ENCODE results near the gene TUBA4B. TPM values are rescaled to one million over a fixed set of nuclear protein-coding genes. Genes with fewer than 3 reads are reported as not detected.
A peak's percentile ranks its signal among the peaks of the same experiment; 100 is the strongest.

The TUBA4B gene
- total RNA-seq, 1 experiment from 2014 or later, result not detected

GRCh38 chr2:219218732-219219701 is 34.0 kb upstream of the TUBA4B start, which contains the start of gene ABCB6:
Gene ABCB6 (minus strand): TSS chr2:219218958. CDS start chr2:219218673, 285 bp downstream.
- peak; percentile 92 for DNase-seq (ENCODE audit: low read depth)

DNA sequence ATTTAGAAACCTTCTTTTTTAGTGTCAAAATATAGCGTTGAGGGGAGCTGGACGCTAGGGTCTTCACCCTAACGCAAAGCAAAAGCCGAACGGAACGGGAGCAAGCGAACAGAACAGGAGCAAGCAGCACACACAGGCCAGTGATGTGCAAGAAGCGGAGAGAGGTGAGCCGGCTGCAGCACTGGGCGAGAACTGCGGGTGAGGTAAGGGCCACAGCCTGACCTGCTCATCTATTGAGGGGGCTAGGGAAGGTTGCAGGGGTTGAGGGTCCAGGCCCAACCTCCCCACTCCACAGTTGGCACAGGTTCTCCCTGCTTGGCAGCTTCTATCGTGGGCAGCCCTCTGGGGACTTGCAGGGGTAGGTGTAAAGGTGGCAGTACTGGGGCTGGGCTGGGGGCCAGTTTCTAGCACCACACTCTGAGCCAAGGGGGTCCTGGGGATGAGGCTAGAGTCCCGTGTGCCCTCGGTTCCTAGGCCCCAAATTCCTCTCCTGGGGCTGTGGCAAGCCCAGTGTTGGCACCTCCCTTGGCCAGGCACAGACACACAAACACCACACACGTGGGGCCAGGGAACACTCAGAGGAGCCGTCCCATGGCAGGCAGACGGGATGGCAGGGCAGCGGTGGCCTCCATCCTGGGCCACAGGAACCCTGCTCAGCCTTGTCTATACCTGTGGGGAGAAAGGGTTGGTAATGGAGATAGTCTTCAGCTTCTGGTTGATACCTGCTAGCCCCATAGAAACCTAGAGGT is 33.1 kb upstream of the TUBA4B start:
- DNase-seq (ENCODE audit: low read depth), result no peak

- no peak for DNase-seq (ENCODE audit: low read depth)
Measured at GRCh38 chr2:219220652-219221402, 32.2 kb upstream of the TUBA4B start.

GRCh38 chr2:219221957-219222518 is 31.0 kb upstream of the TUBA4B start:
- DNase-seq (ENCODE audit: low read depth), result no peak

DNA sequence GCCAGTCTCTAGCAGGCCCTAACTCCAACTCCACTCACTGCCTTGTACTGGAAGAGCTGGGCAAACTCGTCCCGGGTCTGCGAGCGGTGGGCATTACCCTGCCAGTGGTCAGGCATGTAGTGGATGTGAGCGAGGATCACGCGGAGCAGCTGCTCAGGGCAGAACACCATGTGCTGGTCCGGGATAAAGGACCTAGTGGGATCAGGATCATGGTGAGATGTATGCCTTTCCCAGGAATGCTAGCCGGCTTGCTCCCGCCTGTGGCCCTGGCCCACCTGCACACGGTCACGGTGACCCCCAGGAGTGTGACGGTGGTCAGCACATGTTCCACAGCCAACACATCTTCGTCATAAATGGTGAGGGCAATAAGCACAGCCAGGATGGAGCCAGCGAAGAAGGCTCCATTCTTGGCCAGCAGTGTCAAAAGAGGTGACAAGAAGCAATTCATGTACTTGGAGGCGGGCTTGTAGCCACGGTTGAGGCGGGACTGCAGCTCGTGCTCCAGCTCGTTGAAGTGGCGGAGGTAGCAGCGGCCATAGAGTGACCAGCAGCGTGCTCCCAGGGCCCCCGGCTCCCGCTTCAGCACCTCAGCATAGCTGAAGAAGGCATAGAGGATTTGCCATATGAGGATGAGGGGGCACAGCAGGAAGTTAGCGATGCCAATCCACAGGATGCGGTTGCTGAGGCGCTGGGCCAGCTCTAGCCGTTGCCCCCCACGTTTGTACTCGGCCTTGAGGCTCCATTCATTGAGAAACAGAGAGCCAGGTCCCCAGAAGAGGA is 29.0 kb upstream of the TUBA4B start:
- no peak for DNase-seq (ENCODE audit: low read depth)

DNA sequence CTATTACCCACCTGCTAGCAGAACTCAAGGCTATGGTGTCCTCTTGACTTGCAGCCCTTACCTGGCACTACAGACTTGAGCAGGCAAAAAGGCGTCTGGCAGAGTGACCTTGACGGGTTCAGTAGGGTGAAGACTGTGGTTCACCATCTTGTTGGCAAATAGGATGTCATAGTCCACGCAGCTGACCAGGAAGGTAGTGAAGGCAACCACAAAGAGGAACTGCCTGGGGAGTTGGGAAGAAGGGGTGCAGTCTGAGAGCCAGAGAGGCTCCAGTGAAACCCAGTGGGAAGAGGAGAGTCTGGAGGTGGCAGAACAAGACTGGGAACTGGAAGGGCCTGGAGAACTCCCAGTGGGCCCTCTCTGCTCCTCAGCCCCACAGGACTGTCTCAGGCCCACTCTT is 27.7 kb upstream of the TUBA4B start:
- DNase-seq (ENCODE audit: low read depth), result no peak

- DNase-seq (ENCODE audit: low read depth), result no peak
Measured at GRCh38 chr2:219228041-219228910, 24.8 kb upstream of the TUBA4B start.

DNA sequence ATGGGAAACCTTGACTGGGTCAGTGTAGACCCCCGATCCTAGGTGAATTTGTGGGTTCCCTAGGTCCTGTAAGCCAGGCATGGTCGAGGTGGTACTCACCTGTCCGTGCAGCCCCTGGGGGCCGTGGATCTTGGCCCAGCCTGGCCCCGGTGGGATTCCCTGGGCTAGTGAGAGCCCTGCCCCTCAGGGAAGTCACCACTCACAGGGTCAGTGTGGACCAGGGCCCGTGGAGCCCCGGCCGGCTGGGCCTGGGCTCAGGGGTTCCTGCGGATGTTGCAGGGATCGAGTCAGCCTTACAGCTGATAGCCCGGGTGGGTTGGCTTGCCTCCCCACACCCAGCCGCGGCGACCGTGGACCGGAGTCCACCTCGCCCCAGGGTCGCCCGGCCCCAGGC is 24.1 kb upstream of the TUBA4B start:
- no peak for DNase-seq (ENCODE audit: low read depth)

DNA sequence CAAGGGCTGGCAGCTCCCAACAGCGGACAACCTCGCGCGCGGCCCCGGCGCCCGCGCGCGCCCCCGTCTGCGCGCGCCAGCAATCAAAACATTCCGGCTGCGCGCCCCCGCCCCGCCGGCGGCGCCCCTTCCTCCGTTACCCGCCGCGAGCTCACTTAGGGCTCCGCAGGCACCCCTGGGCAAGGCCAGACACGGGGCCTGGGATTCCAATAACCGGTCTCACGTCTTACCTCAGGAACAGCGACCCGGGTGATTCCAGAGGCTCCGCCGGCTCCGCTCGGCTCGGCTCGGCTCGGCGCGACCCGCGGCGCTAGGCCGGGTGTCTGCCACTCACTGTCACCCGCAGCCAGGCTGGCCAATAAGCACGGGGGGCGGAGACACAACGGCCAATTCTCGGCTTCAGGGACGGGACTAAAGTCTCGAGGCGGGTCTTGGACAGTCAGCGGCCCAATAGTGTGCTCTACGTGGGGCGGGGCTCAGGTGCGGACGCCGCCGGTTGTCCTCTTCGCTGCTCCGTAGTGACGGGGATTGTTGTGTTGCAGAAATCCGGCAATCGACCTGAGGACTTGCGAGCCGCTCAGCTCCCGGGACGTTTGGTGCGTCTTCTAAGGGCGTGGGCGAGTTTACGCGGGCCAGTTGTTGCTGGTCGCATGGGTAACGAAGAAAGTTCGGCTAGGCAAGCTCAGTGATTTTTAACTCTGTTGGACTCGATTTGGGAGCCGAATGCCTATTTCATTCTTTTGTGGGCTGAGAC is 23.6 kb upstream of the TUBA4B start, which contains the start of the genes ANKZF1 and ATG9A:
ANKZF1 (plus strand) TSS at position 502 of the 754 bp plus-strand sequence. CDS start 452 bp downstream, outside the sequence.
ATG9A (minus strand) TSS at position 332 of the 754 bp plus-strand sequence. CDS start 1,612 bp downstream, outside the sequence.
- peak; percentile 99 for DNase-seq (ENCODE audit: low read depth)

- DNase-seq (ENCODE audit: low read depth), result peak; percentile 46
Measured at GRCh38 chr2:219230059-219230540, 22.9 kb upstream of the TUBA4B start.

- no peak for DNase-seq (ENCODE audit: low read depth)
Measured at GRCh38 chr2:219234331-219234730, 18.7 kb upstream of the TUBA4B start.

GRCh38 chr2:219243291-219243761 is 9.7 kb upstream of the TUBA4B start:
- no peak for DNase-seq (ENCODE audit: low read depth)

- DNase-seq (ENCODE audit: low read depth), result no peak
Measured at GRCh38 chr2:219244789-219245147, 8.3 kb upstream of the TUBA4B start.

GRCh38 chr2:219245148-219245898 is 7.7 kb upstream of the TUBA4B start, which contains the start of the genes GLB1L and STK16:
Gene GLB1L (minus strand): TSS chr2:219245444. CDS start chr2:219243573, 1,871 bp downstream.
Gene STK16 (plus strand): TSS chr2:219245479. CDS start chr2:219246000, 521 bp downstream.
- DNase-seq (ENCODE audit: low read depth), result peak; percentile 95

DNA sequence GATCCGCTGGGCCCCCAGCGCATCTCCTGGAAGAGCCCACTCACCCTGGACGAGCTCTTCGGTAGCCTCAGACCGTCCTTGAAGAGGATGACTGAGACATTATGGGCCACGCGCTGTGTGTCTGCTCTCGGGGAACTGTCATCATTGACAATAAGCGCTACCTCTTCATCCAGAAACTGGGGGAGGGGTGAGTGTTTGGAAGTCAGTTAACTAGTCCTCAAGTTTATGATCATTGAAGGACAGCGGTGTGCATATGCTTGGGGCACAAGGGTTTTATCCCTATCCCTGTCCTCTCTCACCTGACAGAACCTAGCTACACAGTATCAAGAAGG is 7.2 kb upstream of the TUBA4B start:
- no peak for DNase-seq (ENCODE audit: low read depth)

DNA sequence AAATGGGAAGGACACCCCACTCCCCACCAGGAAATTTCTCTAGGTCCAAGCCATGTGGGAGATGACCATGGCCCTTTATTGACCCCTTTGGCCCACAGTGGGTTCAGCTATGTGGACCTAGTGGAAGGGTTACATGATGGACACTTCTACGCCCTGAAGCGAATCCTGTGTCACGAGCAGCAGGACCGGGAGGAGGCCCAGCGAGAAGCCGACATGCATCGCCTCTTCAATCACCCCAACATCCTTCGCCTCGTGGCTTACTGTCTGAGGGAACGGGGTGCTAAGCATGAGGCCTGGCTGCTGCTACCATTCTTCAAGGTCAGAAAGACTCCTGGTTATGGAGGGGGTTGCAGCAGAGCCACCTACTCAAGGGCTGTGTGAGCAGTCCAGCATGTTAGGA is 6.5 kb upstream of the TUBA4B start:
- DNase-seq (ENCODE audit: low read depth), result no peak
